ENCODE measurements around the gene ADORA3. TPM values are rescaled to one million over a fixed set of nuclear protein-coding genes. Genes with fewer than 3 reads are reported as not detected.

ADORA3 gene
- total and polyA plus RNA-seq, 10 of the 15 experiments (the other 5 are each of a cell fraction or from before 2014, with no cell fraction given) = 0.14 to 0.29 (median 0.18) TPM; not detected in 2

GRCh38 chr1:111449703-111450017, 53.8 kb downstream of the ADORA3 start (continued):
- no peak for TF ChIP-seq PKNOX1 (IDR thresholded peaks at IDR 0.05)
- no peak for TF ChIP-seq NBN (IDR thresholded peaks at IDR 0.05)
- no peak for TF ChIP-seq HSF1 (IDR thresholded peaks at IDR 0.05; ENCODE audit: low read depth, low read length)
- no peak for TF ChIP-seq MYC (IDR thresholded peaks at IDR 0.05; ENCODE audit: insufficient read depth, insufficient read length, insufficient replicate concordance, low read length, severe bottlenecking)
- TF ChIP-seq, protein P1, sequence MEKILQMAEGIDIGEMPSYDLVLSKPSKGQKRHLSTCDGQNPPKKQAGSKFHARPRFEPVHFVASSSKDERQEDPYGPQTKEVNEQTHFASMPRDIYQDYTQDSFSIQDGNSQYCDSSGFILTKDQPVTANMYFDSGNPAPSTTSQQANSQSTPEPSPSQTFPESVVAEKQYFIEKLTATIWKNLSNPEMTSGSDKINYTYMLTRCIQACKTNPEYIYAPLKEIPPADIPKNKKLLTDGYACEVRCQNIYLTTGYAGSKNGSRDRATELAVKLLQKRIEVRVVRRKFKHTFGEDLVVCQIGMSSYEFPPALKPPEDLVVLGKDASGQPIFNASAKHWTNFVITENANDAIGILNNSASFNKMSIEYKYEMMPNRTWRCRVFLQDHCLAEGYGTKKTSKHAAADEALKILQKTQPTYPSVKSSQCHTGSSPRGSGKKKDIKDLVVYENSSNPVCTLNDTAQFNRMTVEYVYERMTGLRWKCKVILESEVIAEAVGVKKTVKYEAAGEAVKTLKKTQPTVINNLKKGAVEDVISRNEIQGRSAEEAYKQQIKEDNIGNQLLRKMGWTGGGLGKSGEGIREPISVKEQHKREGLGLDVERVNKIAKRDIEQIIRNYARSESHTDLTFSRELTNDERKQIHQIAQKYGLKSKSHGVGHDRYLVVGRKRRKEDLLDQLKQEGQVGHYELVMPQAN (conservative IDR thresholded peaks at IDR 0.05) = peak; percentile 2; the same call in 1 of the 2 replicates
- TF ChIP-seq POLR2AphosphoS5 (IDR thresholded peaks at IDR 0.05; ENCODE audit: low read length) = 0 out of 2 replicates have a peak, but pooled peaks have one; percentile 4
- no peak for TF ChIP-seq CBX3 (IDR thresholded peaks at IDR 0.05; ENCODE audit: borderline replicate concordance, low read depth)
- TF ChIP-seq, protein P2, sequence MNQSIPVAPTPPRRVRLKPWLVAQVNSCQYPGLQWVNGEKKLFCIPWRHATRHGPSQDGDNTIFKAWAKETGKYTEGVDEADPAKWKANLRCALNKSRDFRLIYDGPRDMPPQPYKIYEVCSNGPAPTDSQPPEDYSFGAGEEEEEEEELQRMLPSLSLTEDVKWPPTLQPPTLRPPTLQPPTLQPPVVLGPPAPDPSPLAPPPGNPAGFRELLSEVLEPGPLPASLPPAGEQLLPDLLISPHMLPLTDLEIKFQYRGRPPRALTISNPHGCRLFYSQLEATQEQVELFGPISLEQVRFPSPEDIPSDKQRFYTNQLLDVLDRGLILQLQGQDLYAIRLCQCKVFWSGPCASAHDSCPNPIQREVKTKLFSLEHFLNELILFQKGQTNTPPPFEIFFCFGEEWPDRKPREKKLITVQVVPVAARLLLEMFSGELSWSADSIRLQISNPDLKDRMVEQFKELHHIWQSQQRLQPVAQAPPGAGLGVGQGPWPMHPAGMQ (IDR thresholded peaks at IDR 0.05; ENCODE audit: borderline replicate concordance) = no peak
- TF ChIP-seq KAT2A (conservative IDR thresholded peaks at IDR 0.05; ENCODE audit: control insufficient read depth, low read depth, low read length) = no peak
- TF ChIP-seq STAT1 (conservative IDR thresholded peaks at IDR 0.05) = no peak
- TF ChIP-seq, protein P3, sequence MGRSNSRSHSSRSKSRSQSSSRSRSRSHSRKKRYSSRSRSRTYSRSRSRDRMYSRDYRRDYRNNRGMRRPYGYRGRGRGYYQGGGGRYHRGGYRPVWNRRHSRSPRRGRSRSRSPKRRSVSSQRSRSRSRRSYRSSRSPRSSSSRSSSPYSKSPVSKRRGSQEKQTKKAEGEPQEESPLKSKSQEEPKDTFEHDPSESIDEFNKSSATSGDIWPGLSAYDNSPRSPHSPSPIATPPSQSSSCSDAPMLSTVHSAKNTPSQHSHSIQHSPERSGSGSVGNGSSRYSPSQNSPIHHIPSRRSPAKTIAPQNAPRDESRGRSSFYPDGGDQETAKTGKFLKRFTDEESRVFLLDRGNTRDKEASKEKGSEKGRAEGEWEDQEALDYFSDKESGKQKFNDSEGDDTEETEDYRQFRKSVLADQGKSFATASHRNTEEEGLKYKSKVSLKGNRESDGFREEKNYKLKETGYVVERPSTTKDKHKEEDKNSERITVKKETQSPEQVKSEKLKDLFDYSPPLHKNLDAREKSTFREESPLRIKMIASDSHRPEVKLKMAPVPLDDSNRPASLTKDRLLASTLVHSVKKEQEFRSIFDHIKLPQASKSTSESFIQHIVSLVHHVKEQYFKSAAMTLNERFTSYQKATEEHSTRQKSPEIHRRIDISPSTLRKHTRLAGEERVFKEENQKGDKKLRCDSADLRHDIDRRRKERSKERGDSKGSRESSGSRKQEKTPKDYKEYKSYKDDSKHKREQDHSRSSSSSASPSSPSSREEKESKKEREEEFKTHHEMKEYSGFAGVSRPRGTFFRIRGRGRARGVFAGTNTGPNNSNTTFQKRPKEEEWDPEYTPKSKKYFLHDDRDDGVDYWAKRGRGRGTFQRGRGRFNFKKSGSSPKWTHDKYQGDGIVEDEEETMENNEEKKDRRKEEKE (IDR thresholded peaks at IDR 0.05) = no peak
- no peak for TF ChIP-seq RELA (IDR thresholded peaks at IDR 0.05; ENCODE audit: borderline replicate concordance, partially characterized antibody)
- no peak for TF ChIP-seq KDM1A (IDR thresholded peaks at IDR 0.05; ENCODE audit: borderline replicate concordance)
- TF ChIP-seq ZNF217 (IDR thresholded peaks at IDR 0.05) = no peak
- no peak for TF ChIP-seq BACH1 (IDR thresholded peaks at IDR 0.05; ENCODE audit: borderline replicate concordance)
- no peak for TF ChIP-seq POLR2A (IDR thresholded peaks at IDR 0.05; ENCODE audit: low read depth, low read length)
- TF ChIP-seq, protein P4, sequence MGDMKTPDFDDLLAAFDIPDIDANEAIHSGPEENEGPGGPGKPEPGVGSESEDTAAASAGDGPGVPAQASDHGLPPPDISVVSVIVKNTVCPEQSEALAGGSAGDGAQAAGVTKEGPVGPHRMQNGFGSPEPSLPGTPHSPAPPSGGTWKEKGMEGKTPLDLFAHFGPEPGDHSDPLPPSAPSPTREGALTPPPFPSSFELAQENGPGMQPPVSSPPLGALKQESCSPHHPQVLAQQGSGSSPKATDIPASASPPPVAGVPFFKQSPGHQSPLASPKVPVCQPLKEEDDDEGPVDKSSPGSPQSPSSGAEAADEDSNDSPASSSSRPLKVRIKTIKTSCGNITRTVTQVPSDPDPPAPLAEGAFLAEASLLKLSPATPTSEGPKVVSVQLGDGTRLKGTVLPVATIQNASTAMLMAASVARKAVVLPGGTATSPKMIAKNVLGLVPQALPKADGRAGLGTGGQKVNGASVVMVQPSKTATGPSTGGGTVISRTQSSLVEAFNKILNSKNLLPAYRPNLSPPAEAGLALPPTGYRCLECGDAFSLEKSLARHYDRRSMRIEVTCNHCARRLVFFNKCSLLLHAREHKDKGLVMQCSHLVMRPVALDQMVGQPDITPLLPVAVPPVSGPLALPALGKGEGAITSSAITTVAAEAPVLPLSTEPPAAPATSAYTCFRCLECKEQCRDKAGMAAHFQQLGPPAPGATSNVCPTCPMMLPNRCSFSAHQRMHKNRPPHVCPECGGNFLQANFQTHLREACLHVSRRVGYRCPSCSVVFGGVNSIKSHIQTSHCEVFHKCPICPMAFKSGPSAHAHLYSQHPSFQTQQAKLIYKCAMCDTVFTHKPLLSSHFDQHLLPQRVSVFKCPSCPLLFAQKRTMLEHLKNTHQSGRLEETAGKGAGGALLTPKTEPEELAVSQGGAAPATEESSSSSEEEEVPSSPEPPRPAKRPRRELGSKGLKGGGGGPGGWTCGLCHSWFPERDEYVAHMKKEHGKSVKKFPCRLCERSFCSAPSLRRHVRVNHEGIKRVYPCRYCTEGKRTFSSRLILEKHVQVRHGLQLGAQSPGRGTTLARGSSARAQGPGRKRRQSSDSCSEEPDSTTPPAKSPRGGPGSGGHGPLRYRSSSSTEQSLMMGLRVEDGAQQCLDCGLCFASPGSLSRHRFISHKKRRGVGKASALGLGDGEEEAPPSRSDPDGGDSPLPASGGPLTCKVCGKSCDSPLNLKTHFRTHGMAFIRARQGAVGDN (IDR thresholded peaks at IDR 0.05) = no peak
